Endometrial microvascular endothelial cells (primary cell): Measurements from ENCODE around the gene ZNF793. TPM values are rescaled to one million over a fixed set of nuclear protein-coding genes. Genes with fewer than 3 reads are reported as not detected.

Source experiments
- in situ Hi-C: cut with HindIII; loops from 2 replicates; pipeline ENCODE4 v1.10.0; 2017; ENCODE audit warnings: low sequenced_read_pairs, low pct_unique_long_range_greater_than_20kb; ENCODE audit errors: inconsistent ontology term
- total RNA-seq: library from RNA; depleted of rRNA; stranded (reverse); fragments of >200 nt; gene quantifications from one replicate; pipeline ENCODE4 v1.2.3, GENCODE V29; 2015; ENCODE audit errors: inconsistent ontology term

The ZNF793 gene
- total RNA-seq, 1 donor from 2014 or later = not detected

- in situ Hi-C loops = no loop called here
Observed at GRCh38 chr19:37563518-37563917, 56.8 kb downstream of the ZNF793 start.

GRCh38 chr19:37564624-37565369 is 58.1 kb downstream of the ZNF793 start:
- in situ Hi-C loops = no loop called here

DNA sequence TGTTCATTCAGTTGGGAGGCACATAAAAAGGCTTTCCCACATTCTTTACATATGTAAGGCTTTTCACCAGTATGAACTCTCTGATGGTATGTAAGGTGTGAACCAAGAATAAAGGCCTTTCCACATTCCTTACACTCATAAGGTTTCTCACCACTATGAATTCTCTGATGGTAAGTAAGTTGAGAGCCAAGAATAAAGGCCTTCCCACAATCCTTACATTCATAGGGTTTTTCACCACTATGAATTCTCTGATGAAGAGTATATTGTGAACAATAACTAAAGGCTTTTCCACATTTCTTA is 58.6 kb downstream of the ZNF793 start:
- in situ Hi-C loops = no loop called here

GRCh38 chr19:37572203-37572602 is 65.5 kb downstream of the ZNF793 start:
- in situ Hi-C loops = no loop called here

- in situ Hi-C loops = no loop called here
Observed at GRCh38 chr19:37583340-37583739, 76.6 kb downstream of the ZNF793 start.

Other genes with a start within 250 kb of the ZNF793 start
- gene ZNF527, start 135.8 kb upstream of the ZNF793 start, total RNA-seq = 2.6 TPM
- gene ZNF569, start 39.5 kb upstream of the ZNF793 start, total RNA-seq = 4.4 TPM
- 1.2 TPM for gene ZNF570, start 37.6 kb upstream of the ZNF793 start, total RNA-seq
- 0.84 TPM for gene ZNF571, start 87.9 kb downstream of the ZNF793 start, total RNA-seq
- gene ZNF540, start 87.9 kb downstream of the ZNF793 start, total RNA-seq = not detected
- gene ZFP30, start 148.5 kb downstream of the ZNF793 start, total RNA-seq = 4.9 TPM
- gene ZNF607, start 212.8 kb downstream of the ZNF793 start, total RNA-seq = 1.7 TPM